GM10248 (cell line): ENCODE data around the gene ASB10.

Experiments
- CTCF ChIA-PET: fragments of 300-600 bp; sonication (Branson Sonifier 250); formaldehyde crosslinking; extraction: SDS; loops from one replicate; lab custom pipeline; 2021; ENCODE audit warnings: antibody characterized with exemption; lab: Yijun Ruan, JAX
- POLR2A ChIA-PET: fragments of 350-650 bp; sonication (Branson Sonifier 250); formaldehyde crosslinking; extraction: SDS; loops from one replicate; lab custom pipeline; 2020; ENCODE audit warnings: antibody characterized with exemption; lab: Yijun Ruan, JAX
- DNase-seq: peaks from one replicate; pipeline ENCODE4 v3.0.0; 2012; ENCODE audit errors: extremely low spot score
- CTCF ChIP-seq: IDR thresholded peaks from 2 replicates; pipeline ENCODE4 v1.5.1; 2012; ENCODE audit warnings: mild to moderate bottlenecking, low read depth; ENCODE audit errors: extremely low read depth, missing control alignments, control extremely low read depth

The ASB10 gene

GRCh38 chr7:151125846-151126481 lies 61.1 kb downstream of the ASB10 start:
- DNase-seq: no peak
- POLR2A ChIA-PET: no interaction called here
- CTCF ChIA-PET: interaction anchor here (0.9 to 3.8 kb wide), 3 partner anchors 13 to 43 kb away, joined by 3 to 49 read pairs (median 19); partner anchors contain the start of gene GBX1
- TF ChIP-seq CTCF: no peak
